HK-2 (cell line): ENCODE results near the gene SYCE3.
"Not testable (repeated sequence)": the region's sequence is repeated elsewhere in the genome, so short reads cannot be mapped to it uniquely, and the experiment has no call there.

Experiments used
- DNase-seq: peaks from one replicate; pipeline ENCODE4 v3.0.0-alpha.2; 2018; ENCODE audit not compliant: unreplicated experiment

SYCE3 gene

GRCh38 chr22:50562523-50563412, at the start of gene SYCE3:
Gene SYCE3 (minus strand): TSS chr22:50562919. CDS start chr22:50556405, 6,514 bp downstream.
- peak; percentile 96 for DNase-seq

- no peak for DNase-seq
Observed at GRCh38 chr22:50612168-50612527, 49.4 kb upstream of the SYCE3 start.

- DNase-seq: no peak
Observed at GRCh38 chr22:50611341-50612060, 48.8 kb upstream of the SYCE3 start.

- DNase-seq: no peak
Observed at GRCh38 chr22:50610581-50610980, 47.9 kb upstream of the SYCE3 start.

GRCh38 chr22:50610041-50610451, 47.3 kb upstream of the SYCE3 start:
- no peak for DNase-seq

- no peak for DNase-seq
Observed at GRCh38 chr22:50609599-50609998, 46.9 kb upstream of the SYCE3 start.

GRCh38 chr22:50608996-50609395, 46.3 kb upstream of the SYCE3 start:
- no peak for DNase-seq

- not testable (repeated sequence) for DNase-seq
Observed at GRCh38 chr22:50608058-50608840, 45.5 kb upstream of the SYCE3 start.

- DNase-seq: no peak
Observed at GRCh38 chr22:50607659-50608020, 44.9 kb upstream of the SYCE3 start.

- no peak for DNase-seq
Observed at GRCh38 chr22:50606946-50607658, 44.4 kb upstream of the SYCE3 start.

GRCh38 chr22:50606165-50606945, 43.6 kb upstream of the SYCE3 start:
- DNase-seq: no peak

GRCh38 chr22:50605613-50606074, 42.9 kb upstream of the SYCE3 start:
- DNase-seq: no peak

GRCh38 chr22:50605002-50605612, 42.4 kb upstream of the SYCE3 start:
- DNase-seq: no peak

- DNase-seq: no peak
Observed at GRCh38 chr22:50604256-50605001, 41.7 kb upstream of the SYCE3 start.

- DNase-seq: no peak
Observed at GRCh38 chr22:50603511-50604255, 41.0 kb upstream of the SYCE3 start.

- DNase-seq: no peak
Observed at GRCh38 chr22:50602338-50602700, 39.6 kb upstream of the SYCE3 start.

GRCh38 chr22:50601669-50602337, 39.1 kb upstream of the SYCE3 start:
- DNase-seq: no peak

- no peak for DNase-seq
Observed at GRCh38 chr22:50600967-50601668, 38.4 kb upstream of the SYCE3 start.
